HG02763 (cell line): ENCODE measurements around the gene DCBLD1.

ENCODE experiments used
- ATAC-seq: cut with Tn5 transposase; IDR thresholded peaks from one replicate; pipeline ENCODE4 v1.9.1; 2021; ENCODE audit warnings: mild to moderate bottlenecking, moderate library complexity; ENCODE audit not compliant: unreplicated experiment

Gene DCBLD1

GRCh38 chr6:117555262-117555849 lies 72.9 kb downstream of the DCBLD1 start:
- no peak for ATAC-seq

GRCh38 chr6:117555882-117556498 lies 73.5 kb downstream of the DCBLD1 start:
- ATAC-seq = no peak

GRCh38 chr6:117557951-117558350 lies 75.5 kb downstream of the DCBLD1 start:
- no peak for ATAC-seq

- ATAC-seq = no peak
Measured at GRCh38 chr6:117558818-117559217, 76.3 kb downstream of the DCBLD1 start.

- ATAC-seq = no peak
Measured at GRCh38 chr6:117559299-117559698, 76.8 kb downstream of the DCBLD1 start.

GRCh38 chr6:117561128-117561527 lies 78.7 kb downstream of the DCBLD1 start:
- ATAC-seq = no peak

GRCh38 chr6:117564681-117565080 lies 82.2 kb downstream of the DCBLD1 start:
- no peak for ATAC-seq

- no peak for ATAC-seq
Measured at GRCh38 chr6:117568247-117568646, 85.8 kb downstream of the DCBLD1 start.

GRCh38 chr6:117568831-117569410 lies 86.4 kb downstream of the DCBLD1 start:
- no peak for ATAC-seq

GRCh38 chr6:117573006-117573680 lies 90.7 kb downstream of the DCBLD1 start:
- no peak for ATAC-seq

- no peak for ATAC-seq
Measured at GRCh38 chr6:117574198-117574597, 91.7 kb downstream of the DCBLD1 start.

- ATAC-seq = no peak
Measured at GRCh38 chr6:117585647-117586046, 103.2 kb downstream of the DCBLD1 start.

- no peak for ATAC-seq
Measured at GRCh38 chr6:117590447-117590846, 108.0 kb downstream of the DCBLD1 start.

GRCh38 chr6:117591405-117591804 lies 108.9 kb downstream of the DCBLD1 start:
- no peak for ATAC-seq

GRCh38 chr6:117592983-117593759 lies 110.7 kb downstream of the DCBLD1 start:
- ATAC-seq = no peak

GRCh38 chr6:117595099-117595923 lies 112.8 kb downstream of the DCBLD1 start:
- ATAC-seq = no peak

GRCh38 chr6:117597755-117598154 lies 115.3 kb downstream of the DCBLD1 start:
- ATAC-seq = no peak
